HEK293 (cell line): Measurements from ENCODE around the gene UGT2B7.
"Not testable (repeated sequence)": the region's sequence is repeated elsewhere in the genome, so short reads cannot be mapped to it uniquely, and the experiment has no call there.

Source experiments
- CTCF ChIA-PET: fragments of 350-600 bp; formaldehyde crosslinking; extraction: SDS; loops from one replicate; lab custom pipeline; 2021; ENCODE audit warnings: antibody characterized with exemption; lab: Yijun Ruan, JAX
- POLR2A ChIA-PET: fragments of 300-600 bp; formaldehyde crosslinking; extraction: SDS; loops from one replicate; lab custom pipeline; 2020; ENCODE audit warnings: antibody characterized with exemption, inconsistent platforms; lab: Yijun Ruan, JAX
- H3K27ac ChIP-seq: fragments of 200-500 bp; sonication (Bioruptor generic); 2 replicates; pipeline ENCODE4 v1.5.1; 2014; ENCODE audit warnings: low read depth, low read length, control low read depth, inconsistent platforms; ENCODE audit errors: extremely low read depth
- H3K36me3 ChIP-seq, 2 experiments: fragments of 200-500 bp in 1 of 2; sonication (Bioruptor generic) in 1 of 2; 1 replicate in 1 of 2; 2 replicates in 1 of 2; pipeline ENCODE4 v1.5.1; 2014 to 2017; ENCODE audit warnings: inconsistent platforms in 2 of 2, low read length in 2 of 2; ENCODE audit not compliant: control insufficient read depth in 2 of 2, insufficient read depth in 1 of 2
- H3K4me1 ChIP-seq: fragments of 200-500 bp; sonication (Bioruptor generic); 2 replicates; pipeline ENCODE4 v1.5.1; 2014; ENCODE audit warnings: mild to moderate bottlenecking, low read length, inconsistent platforms; ENCODE audit not compliant: control insufficient read depth, insufficient read depth
- H3K4me3 ChIP-seq: 2 replicates; pipeline ENCODE4 v1.5.1; 2011; ENCODE audit warnings: low read depth, mild to moderate bottlenecking, control low read depth, low read length, moderate library complexity
- H3K9me3 ChIP-seq: fragments of 200-500 bp; sonication (Bioruptor generic); 2 replicates; pipeline ENCODE4 v1.5.1; 2014; ENCODE audit warnings: low read depth, low read length, inconsistent platforms; ENCODE audit not compliant: control insufficient read depth, insufficient read depth
- AEBP2 ChIP-seq: fragments of 450-650 bp; formaldehyde crosslinking; IDR thresholded peaks from 2 replicates; pipeline ENCODE4 v1.5.1; 2016; ENCODE audit warnings: missing biosample characterization, missing genetic modification characterization, borderline replicate concordance
- EGR2 ChIP-seq: fragments of 450-650 bp; formaldehyde crosslinking; IDR thresholded peaks from 2 replicates; pipeline ENCODE4 v1.5.1; 2016; ENCODE audit warnings: low read depth, missing biosample characterization, missing genetic modification characterization
- KLF1 ChIP-seq: fragments of 450-650 bp; formaldehyde crosslinking; IDR thresholded peaks from 2 replicates; pipeline ENCODE4 v1.5.1; 2016; ENCODE audit warnings: missing biosample characterization, missing genetic modification characterization
- PRDM1 ChIP-seq: fragments of 450-650 bp; formaldehyde crosslinking; IDR thresholded peaks from 2 replicates; pipeline ENCODE4; 2016; ENCODE audit warnings: missing biosample characterization, missing genetic modification characterization
- TRIM28 ChIP-seq: IDR thresholded peaks from 2 replicates; pipeline ENCODE4 v1.6.1; 2011; ENCODE audit warnings: low read length, control low read depth, borderline replicate concordance
- ZNF169 ChIP-seq: fragments of 450-650 bp; formaldehyde crosslinking; IDR thresholded peaks from 2 replicates; pipeline ENCODE4 v1.5.1; 2016; ENCODE audit warnings: missing biosample characterization, missing genetic modification characterization
- ZNF174 ChIP-seq: fragments of 450-650 bp; formaldehyde crosslinking; IDR thresholded peaks from 2 replicates; pipeline ENCODE4 v1.5.0; 2017; ENCODE audit warnings: missing biosample characterization, mild to moderate bottlenecking, missing genetic modification characterization
- ZNF266 ChIP-seq: fragments of 450-650 bp; formaldehyde crosslinking; IDR thresholded peaks from 2 replicates; pipeline ENCODE4 v1.5.1; 2016; ENCODE audit warnings: missing biosample characterization, missing genetic modification characterization, low read depth
- ZNF324 ChIP-seq: fragments of 450-650 bp; formaldehyde crosslinking; IDR thresholded peaks from 2 replicates; pipeline ENCODE4 v1.5.1; 2016; ENCODE audit warnings: missing biosample characterization, missing genetic modification characterization
- ZNF433 ChIP-seq: fragments of 450-650 bp; formaldehyde crosslinking; IDR thresholded peaks from 2 replicates; pipeline ENCODE4 v1.5.1; 2016; ENCODE audit warnings: missing biosample characterization, missing genetic modification characterization, low read depth
- ZNF514 ChIP-seq: fragments of 450-650 bp; formaldehyde crosslinking; IDR thresholded peaks from 2 replicates; pipeline ENCODE4 v1.5.1; 2016; ENCODE audit warnings: missing biosample characterization, missing genetic modification characterization
- TF ChIP-seq, protein P1 (sequence below): fragments of 450-650 bp; IDR thresholded peaks from 2 replicates; pipeline ENCODE4 v1.5.1; 2018; ENCODE audit warnings: missing biosample characterization, missing genetic modification characterization
- TF ChIP-seq, protein P2 (sequence below): fragments of 450-650 bp; formaldehyde crosslinking; IDR thresholded peaks from 2 replicates; pipeline ENCODE4 v1.5.1; 2016; ENCODE audit warnings: missing biosample characterization, missing genetic modification characterization
- TF ChIP-seq, protein P3 (sequence below): fragments of 450-650 bp; IDR thresholded peaks from 2 replicates; pipeline ENCODE4 v1.5.1; 2018; ENCODE audit warnings: missing biosample characterization, mild to moderate bottlenecking, missing genetic modification characterization

Gene UGT2B7

GRCh38 chr4:69096111-69096656 lies at the start of gene UGT2B7:
UGT2B7 (plus strand) TSS chr4:69096474; CDS start chr4:69096521, 47 bp downstream.
- POLR2A ChIA-PET, result no interaction called here
- TF ChIP-seq ZNF174 (tag by site-specific recombination) (no peak), ZNF324 (no peak), TRIM28 (no peak), KLF1 (tag by site-specific recombination) (no peak), AEBP2 (tag by site-specific recombination) (no peak), ZNF433 (tag by site-specific recombination) (no peak), PRDM1 (tag by site-specific recombination) (no peak)
- TF ChIP-seq, protein P1, sequence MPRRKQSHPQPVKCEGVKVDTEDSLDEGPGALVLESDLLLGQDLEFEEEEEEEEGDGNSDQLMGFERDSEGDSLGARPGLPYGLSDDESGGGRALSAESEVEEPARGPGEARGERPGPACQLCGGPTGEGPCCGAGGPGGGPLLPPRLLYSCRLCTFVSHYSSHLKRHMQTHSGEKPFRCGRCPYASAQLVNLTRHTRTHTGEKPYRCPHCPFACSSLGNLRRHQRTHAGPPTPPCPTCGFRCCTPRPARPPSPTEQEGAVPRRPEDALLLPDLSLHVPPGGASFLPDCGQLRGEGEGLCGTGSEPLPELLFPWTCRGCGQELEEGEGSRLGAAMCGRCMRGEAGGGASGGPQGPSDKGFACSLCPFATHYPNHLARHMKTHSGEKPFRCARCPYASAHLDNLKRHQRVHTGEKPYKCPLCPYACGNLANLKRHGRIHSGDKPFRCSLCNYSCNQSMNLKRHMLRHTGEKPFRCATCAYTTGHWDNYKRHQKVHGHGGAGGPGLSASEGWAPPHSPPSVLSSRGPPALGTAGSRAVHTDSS, result no peak
- TF ChIP-seq, protein P2, sequence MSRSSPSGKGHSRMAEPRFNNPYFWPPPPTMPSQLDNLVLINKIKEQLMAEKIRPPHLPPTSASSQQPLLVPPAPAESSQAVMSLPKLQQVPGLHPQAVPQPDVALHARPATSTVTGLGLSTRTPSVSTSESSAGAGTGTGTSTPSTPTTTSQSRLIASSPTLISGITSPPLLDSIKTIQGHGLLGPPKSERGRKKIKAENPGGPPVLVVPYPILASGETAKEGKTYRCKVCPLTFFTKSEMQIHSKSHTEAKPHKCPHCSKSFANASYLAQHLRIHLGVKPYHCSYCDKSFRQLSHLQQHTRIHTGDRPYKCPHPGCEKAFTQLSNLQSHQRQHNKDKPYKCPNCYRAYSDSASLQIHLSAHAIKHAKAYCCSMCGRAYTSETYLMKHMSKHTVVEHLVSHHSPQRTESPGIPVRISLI (tag by site-specific recombination), result no peak
- TF ChIP-seq, protein P3, sequence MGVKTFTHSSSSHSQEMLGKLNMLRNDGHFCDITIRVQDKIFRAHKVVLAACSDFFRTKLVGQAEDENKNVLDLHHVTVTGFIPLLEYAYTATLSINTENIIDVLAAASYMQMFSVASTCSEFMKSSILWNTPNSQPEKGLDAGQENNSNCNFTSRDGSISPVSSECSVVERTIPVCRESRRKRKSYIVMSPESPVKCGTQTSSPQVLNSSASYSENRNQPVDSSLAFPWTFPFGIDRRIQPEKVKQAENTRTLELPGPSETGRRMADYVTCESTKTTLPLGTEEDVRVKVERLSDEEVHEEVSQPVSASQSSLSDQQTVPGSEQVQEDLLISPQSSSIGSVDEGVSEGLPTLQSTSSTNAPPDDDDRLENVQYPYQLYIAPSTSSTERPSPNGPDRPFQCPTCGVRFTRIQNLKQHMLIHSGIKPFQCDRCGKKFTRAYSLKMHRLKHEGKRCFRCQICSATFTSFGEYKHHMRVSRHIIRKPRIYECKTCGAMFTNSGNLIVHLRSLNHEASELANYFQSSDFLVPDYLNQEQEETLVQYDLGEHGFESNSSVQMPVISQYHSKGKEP, result no peak
- H3K4me3 ChIP-seq, result no peak within 1 kb of the TSS
- CTCF ChIA-PET, result interaction anchor here (1.2 kb wide), 1 partner anchor 12 kb away, joined by 3 read pairs; no protein-coding TSS in a partner anchor
- no peak within 1 kb of the TSS for H3K27ac ChIP-seq
- no peaks in the 10 kb centered on the region for H3K36me3 ChIP-seq
- H3K9me3 ChIP-seq, result no peaks in the 10 kb centered on the region
- H3K4me1 ChIP-seq, result no peaks in the 10 kb centered on the region

GRCh38 chr4:69049860-69050259 lies 46.4 kb upstream of the UGT2B7 start:
- CTCF ChIA-PET, result no interaction called here
- Histone ChIP-seq H3K36me3 (no peaks in the 10 kb centered on the region), H3K9me3 (no peaks in the 10 kb centered on the region), H3K27ac (no peak overlapping the region), H3K4me1 (no peaks in the 10 kb centered on the region), H3K4me3 (no peak overlapping the region)
- POLR2A ChIA-PET, result no interaction called here
- TF ChIP-seq ZNF514 (tag by site-specific recombination), result no peak
- TF ChIP-seq EGR2 (tag by site-specific recombination), result no peak
- no peak for TF ChIP-seq ZNF266 (tag by site-specific recombination)
- no peak for TF ChIP-seq ZNF169 (tag by site-specific recombination)

- H3K27ac ChIP-seq, CTCF ChIA-PET, H3K9me3 ChIP-seq, POLR2A ChIA-PET, H3K4me3 ChIP-seq, H3K36me3 ChIP-seq, H3K4me1 ChIP-seq: not testable (repeated sequence)
Observed at GRCh38 chr4:69050853-69051575, 45.3 kb upstream of the UGT2B7 start.
